GM23248 (cell line): ENCODE results near the gene PRXL2B.

Experiments used
- EZH2 ChIP-seq: fragments of 200-600 bp; sonication (generic); IDR thresholded peaks from 2 replicates; pipeline ENCODE4 v1.6.1; 2018; ENCODE audit warnings: antibody characterized with exemption, mild to moderate bottlenecking; ENCODE audit not compliant: insufficient read depth, poor library complexity, severe bottlenecking
- EZH2phosphoT487 ChIP-seq: fragments of 200-600 bp; sonication (generic); IDR thresholded peaks from 2 replicates; pipeline ENCODE4 v1.6.1; 2018; ENCODE audit warnings: antibody characterized with exemption, moderate library complexity, mild to moderate bottlenecking, low read depth; ENCODE audit not compliant: insufficient read depth

DNA sequence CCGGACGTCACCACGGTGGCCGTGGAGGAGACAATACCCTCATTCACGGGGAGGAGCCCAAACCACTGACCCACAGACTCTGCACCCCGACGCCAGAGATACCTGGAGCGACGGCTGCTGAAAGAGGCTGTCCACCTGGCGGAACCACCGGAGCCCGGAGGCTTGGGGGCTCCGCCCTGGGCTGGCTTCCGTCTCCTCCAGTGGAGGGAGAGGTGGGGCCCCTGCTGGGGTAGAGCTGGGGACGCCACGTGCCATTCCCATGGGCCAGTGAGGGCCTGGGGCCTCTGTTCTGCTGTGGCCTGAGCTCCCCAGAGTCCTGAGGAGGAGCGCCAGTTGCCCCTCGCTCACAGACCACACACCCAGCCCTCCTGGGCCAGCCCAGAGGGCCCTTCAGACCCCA, 23.4 kb upstream of the PRXL2B start:
- TF ChIP-seq EZH2phosphoT487, result no peak
- TF ChIP-seq EZH2, result no peak
